Measurements from ENCODE around the gene ZNF418.
"Not testable (repeated sequence)": the region's sequence is repeated elsewhere in the genome, so short reads cannot be mapped to it uniquely, and the experiment has no call there.

ZNF418 gene

DNA sequence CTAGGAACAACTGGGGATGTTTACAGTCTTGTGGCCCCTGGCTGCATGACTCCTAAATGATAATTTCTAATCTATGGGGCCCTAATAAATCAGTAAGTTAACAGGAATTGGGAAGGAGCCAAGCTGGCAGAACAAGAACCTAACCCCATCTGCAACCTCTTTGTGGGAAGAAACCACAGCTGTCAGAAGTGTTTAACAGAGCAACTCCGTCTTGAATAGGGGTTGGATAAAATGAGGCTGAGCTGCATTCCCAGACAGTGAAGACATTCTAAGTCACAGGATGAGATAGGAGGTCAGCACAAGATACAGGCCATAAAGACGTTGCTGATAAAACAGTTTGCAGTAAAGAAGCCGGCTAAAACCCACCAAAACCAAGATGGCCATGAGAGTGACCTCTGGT is 44.5 kb downstream of the ZNF418 start:
- DNase-seq, result not testable (repeated sequence)

DNA sequence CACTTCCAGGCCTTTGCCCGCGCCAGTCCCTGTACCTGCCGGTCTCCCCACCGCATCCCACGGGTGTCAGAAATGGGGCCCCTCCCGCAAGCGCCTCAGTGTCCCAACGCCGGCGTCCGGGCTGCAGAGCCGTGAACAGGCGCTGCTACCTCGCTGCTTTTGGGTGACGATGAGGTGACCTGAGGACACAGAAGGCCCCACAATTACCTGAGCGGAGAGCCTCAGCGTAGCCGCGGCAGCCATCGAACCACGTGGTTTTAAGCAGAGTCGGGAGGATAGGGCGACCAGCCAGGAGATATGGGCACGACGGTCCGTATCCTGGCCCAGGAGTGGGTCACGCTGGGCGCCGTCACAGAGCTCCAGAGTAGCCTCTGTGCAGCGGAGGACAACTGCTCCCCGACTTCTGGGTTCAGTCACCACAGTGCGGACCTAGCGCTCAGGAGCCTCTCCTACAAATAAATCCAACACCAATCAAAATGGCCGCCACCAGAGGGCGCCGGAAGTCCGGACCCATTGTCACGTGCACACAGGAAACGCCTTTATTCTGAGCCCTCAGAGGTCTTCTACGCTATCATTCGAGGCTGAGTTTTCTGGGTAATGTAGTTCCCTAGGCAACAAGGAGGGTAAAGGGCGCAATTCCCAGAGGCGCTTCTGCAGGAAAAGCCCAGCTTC is 46.5 kb downstream of the ZNF418 start, which contains the start of gene ZNF814:
ZNF814 (minus strand) TSS at position 478 of the 672 bp plus-strand sequence; CDS start at position 243, 235 bp downstream.
- DNase-seq, result peak; percentile 89

DNA sequence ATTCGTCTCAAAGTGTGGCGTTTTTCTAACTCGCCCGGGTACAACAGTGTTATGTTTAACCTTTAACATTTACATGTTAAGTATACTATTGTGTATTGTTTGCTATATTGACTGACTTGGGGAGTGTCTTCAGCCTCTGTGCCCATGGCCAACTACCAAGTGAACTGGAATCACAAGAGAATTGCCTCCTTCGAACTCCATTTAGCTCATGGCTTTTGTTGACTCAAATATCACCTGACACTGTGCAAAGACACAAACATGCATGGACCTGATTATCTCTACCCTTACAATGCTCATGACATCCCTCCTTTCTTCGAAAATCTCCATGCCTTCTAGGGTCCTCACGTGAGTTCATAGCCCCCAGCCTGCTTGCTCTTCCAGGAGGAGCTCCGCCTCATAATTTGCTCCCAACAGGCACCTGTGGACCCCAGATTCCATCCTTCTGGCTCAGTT is 47.1 kb downstream of the ZNF418 start:
- no peak for DNase-seq

DNA sequence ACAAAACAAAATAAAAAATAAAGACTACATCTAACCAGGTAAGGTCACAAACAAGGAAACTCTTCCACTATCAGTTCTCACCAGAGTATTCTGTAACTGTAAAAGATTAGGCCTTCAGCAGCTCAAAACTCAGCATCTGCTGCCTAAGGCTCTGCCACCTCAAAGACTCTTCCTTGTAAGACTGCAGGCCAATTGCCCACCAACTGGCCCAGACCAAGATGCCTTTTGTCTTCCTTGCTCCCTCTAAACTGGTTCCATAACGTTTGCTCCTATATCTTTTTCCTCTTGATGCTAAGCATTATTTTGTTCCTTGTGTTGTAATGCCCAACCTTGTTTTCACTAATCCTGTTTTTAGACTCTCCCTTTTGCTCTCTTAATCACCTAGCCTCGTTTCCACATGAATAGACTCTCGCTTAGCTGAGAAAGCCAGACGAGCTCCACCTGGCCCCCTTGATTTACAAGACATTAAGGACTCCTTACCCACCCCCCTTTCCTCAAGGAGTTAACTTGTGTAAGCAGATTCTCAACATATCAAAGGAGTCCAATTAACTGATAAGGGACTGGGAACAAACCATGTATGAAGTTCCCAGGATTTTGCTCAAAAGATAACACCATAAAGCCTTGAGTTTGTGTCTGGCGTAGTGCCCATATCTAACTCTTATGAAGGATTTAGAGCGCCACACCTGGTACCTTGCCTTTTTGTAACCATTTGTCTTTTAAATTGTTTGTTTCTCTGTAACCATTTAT is 47.8 kb downstream of the ZNF418 start:
- peak; percentile 50 for DNase-seq

GRCh38 chr19:57886046-57886445 is 49.2 kb downstream of the ZNF418 start:
- DNase-seq, result no peak

DNA sequence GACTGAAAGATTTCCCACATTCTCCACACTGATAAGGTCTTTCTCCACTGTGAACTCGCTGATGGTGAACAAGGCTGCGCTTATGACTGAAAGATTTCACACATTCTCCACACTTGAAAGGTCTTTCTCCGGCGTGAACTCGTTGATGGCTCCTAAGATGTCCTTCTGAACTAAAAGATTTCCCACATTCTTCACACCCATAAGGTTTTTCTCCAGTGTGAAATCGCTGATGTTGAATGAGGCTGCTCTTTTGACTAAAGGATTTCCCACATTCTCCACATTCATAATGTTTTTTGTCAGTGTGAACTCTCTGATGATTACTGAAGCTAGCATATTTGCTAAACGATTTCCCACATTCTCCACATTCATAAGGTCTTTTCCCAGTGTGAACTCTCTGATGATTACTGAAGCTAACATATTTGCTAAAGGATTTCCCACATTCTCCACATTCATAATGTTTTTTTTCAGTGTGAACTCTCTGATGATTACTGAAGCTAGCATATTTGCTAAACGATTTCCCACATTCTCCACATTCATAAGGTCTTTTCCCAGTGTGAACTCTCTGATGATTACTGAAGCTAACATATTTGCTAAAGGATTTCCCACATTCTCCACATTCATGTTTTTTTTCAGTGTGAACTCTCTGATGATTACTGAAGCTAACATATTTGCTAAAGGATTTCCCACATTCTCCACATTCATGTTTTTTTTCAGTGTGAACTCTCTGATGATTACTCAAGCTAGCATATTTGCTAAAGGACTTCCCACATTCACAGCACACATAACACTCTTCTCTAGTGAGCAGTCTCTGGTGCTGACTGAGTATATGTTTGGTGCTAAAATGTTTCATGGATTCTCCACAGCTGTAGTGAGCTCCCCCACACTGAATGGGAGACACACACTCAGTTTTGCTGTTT is 61.1 kb downstream of the ZNF418 start:
- not testable (repeated sequence) for DNase-seq

GRCh38 chr19:57872450-57872849 is 62.8 kb downstream of the ZNF418 start:
- no peak for DNase-seq

Data from right kidney (tissue), 1 donor.